Glomerular endothelial cell (primary cell): ENCODE data around the gene RAB19. TPM values are rescaled to one million over a fixed set of nuclear protein-coding genes. Genes with fewer than 3 reads are reported as not detected.
"Not testable (repeated sequence)": the region's sequence is repeated elsewhere in the genome, so short reads cannot be mapped to it uniquely, and the experiment has no call there.

Experiments
- DNase-seq: peaks from one replicate; pipeline ENCODE4 v3.0.0-alpha.2; 2011; ENCODE audit warnings: low read depth, low spot score; ENCODE audit errors: extremely low read depth
- total RNA-seq: library from RNA; depleted of rRNA; stranded (reverse); fragments of >200 nt; gene quantifications from 2 replicates; pipeline ENCODE4 v1.2.3, GENCODE V29; 2015

RAB19 gene
- total RNA-seq, 1 donor from 2014 or later, result not detected

GRCh38 chr7:140453273-140453672 is 49.4 kb downstream of the RAB19 start:
- DNase-seq, result no peak

GRCh38 chr7:140453785-140454656 is 50.2 kb downstream of the RAB19 start:
- not testable (repeated sequence) for DNase-seq

GRCh38 chr7:140454657-140455015 is 50.8 kb downstream of the RAB19 start:
- no peak for DNase-seq

GRCh38 chr7:140455743-140456142 is 51.9 kb downstream of the RAB19 start:
- no peak for DNase-seq

GRCh38 chr7:140456551-140457051 is 52.7 kb downstream of the RAB19 start:
- DNase-seq, result no peak

- no peak for DNase-seq
Observed at GRCh38 chr7:140458201-140458600, 54.3 kb downstream of the RAB19 start.

GRCh38 chr7:140458916-140459315 is 55.1 kb downstream of the RAB19 start:
- DNase-seq, result no peak

GRCh38 chr7:140463111-140463510 is 59.3 kb downstream of the RAB19 start:
- DNase-seq, result no peak

- DNase-seq, result peak; percentile 20
Observed at GRCh38 chr7:140475747-140476333, 72.0 kb downstream of the RAB19 start.

- no peak for DNase-seq
Observed at GRCh38 chr7:140476698-140477261, 72.9 kb downstream of the RAB19 start.

Other genes starting within 250 kb of the RAB19 start
- gene KDM7A, start 227.1 kb upstream of the RAB19 start, total RNA-seq, result 3.9 and 8.8 TPM in 2 replicates
- gene SLC37A3, start 5.5 kb upstream of the RAB19 start, total RNA-seq, result 37.2 and 43.6 TPM in 2 replicates
- gene MKRN1, start 75.4 kb downstream of the RAB19 start, total RNA-seq, result 31.8 and 39.3 TPM in 2 replicates
- 0.58 and 5.3 TPM in 2 replicates for gene DENND2A, start 236.8 kb downstream of the RAB19 start, total RNA-seq